Breast epithelium (tissue), 4 donors: ENCODE results near the gene HES5. TPM values are rescaled to one million over a fixed set of nuclear protein-coding genes. Genes with fewer than 3 reads are reported as not detected.

Experiments used
- DNase-seq, 2 donors: peaks; one replicate each; pipeline ENCODE4 v3.0.0-alpha.2; 2019; ENCODE audit warnings: low spot score in 2 of 2
- H3K27ac ChIP-seq, 2 donors: fragments of 200-600 bp; sonication (generic) in 1 of 2; one replicate each; pipeline ENCODE4 v1.5.1; 2016 to 2019; ENCODE audit warnings: mild to moderate bottlenecking in 1 of 2
- H3K27me3 ChIP-seq, 2 donors: fragments of 200-600 bp; sonication (generic) in 1 of 2; one replicate each; pipeline versions ENCODE4 v1.5.1 to v1.6.0; 2017 to 2019; ENCODE audit warnings: control low read depth in 1 of 2, mild to moderate bottlenecking in 1 of 2
- H3K36me3 ChIP-seq: fragments of 200-600 bp; one replicate; pipeline ENCODE4 v1.5.1; 2019
- H3K4me1 ChIP-seq, 2 donors: fragments of 200-600 bp; sonication (generic); one replicate each; pipeline ENCODE4 v1.5.1; 2016 to 2019; ENCODE audit warnings: control low read depth in 1 of 2
- H3K4me3 ChIP-seq, 3 donors: fragments of 200-600 bp; sonication (generic); 1 replicate in 2 of 3; 2 replicates in 1 of 3; pipeline ENCODE4 v1.5.1; 2016 to 2019; ENCODE audit warnings: mild to moderate bottlenecking in 3 of 3, moderate library complexity in 2 of 3
- H3K9me3 ChIP-seq, 2 donors: fragments of 200-600 bp; sonication (generic) in 1 of 2; one replicate each; pipeline ENCODE4 v1.5.1; 2016 to 2019; ENCODE audit warnings: control low read depth in 1 of 2
- CTCF ChIP-seq, 3 donors: fragments of 450-650 bp; IDR thresholded peaks; one replicate each; pipeline ENCODE4 v1.5.1; 2016 to 2017; ENCODE audit warnings: antibody characterized with exemption in 3 of 3, mild to moderate bottlenecking in 3 of 3, moderate library complexity in 3 of 3
- POLR2A ChIP-seq: fragments of 450-650 bp; IDR thresholded peaks from one replicate; pipeline ENCODE4 v1.6.1; 2016; ENCODE audit warnings: antibody characterized with exemption, mild to moderate bottlenecking, moderate library complexity
- POLR2AphosphoS5 ChIP-seq, 3 donors: sonication (generic); formaldehyde crosslinking; IDR thresholded peaks; one replicate each; pipeline ENCODE4 v1.6.1; 2017; ENCODE audit warnings: antibody characterized with exemption in 3 of 3
- intact Hi-C: fragments of 100-400 bp; cut with DNase I; formaldehyde crosslinking; loops from one replicate; pipeline ENCODE4 v1.15.1; 2023; ENCODE audit warnings: low total_unique reads
- total RNA-seq, 3 donors: library from RNA; depleted of rRNA; stranded (reverse); fragments of >200 nt; gene quantifications; one replicate each; pipeline ENCODE4 v1.1.0, GENCODE V29; 2016

HES5 gene
- total RNA-seq, 3 donors from 2014 or later, result not detected

- no peak for DNase-seq
- intact Hi-C loops, result no loop called here
- H3K27me3 ChIP-seq, result peaks cover 0 to 35% of the 10 kb centered on the region in 2 donors
- H3K27ac ChIP-seq, result no peak overlapping the region
- H3K4me1 ChIP-seq, result no peaks in the 10 kb centered on the region
- TF ChIP-seq POLR2AphosphoS5 (IDR thresholded peaks at IDR 0.05) (no peak), POLR2A (no peak), CTCF (IDR thresholded peaks at IDR 0.05) (no peak)
- H3K4me3 ChIP-seq, result no peak overlapping the region
- no peaks in the 10 kb centered on the region for H3K9me3 ChIP-seq
- no peaks in the 10 kb centered on the region for H3K36me3 ChIP-seq
Measured at GRCh38 chr1:2504225-2504948, 25.7 kb downstream of the HES5 start.

- no peaks in the 10 kb centered on the region for H3K4me1 ChIP-seq
- H3K27me3 ChIP-seq, result peaks cover 0 to 35% of the 10 kb centered on the region in 2 donors
- DNase-seq, result no peak
- no peak overlapping the region for H3K27ac ChIP-seq
- no peak for TF ChIP-seq POLR2A
- no peak for TF ChIP-seq POLR2AphosphoS5 (IDR thresholded peaks at IDR 0.05)
- no peak for TF ChIP-seq CTCF (IDR thresholded peaks at IDR 0.05)
- H3K9me3 ChIP-seq, result no peaks in the 10 kb centered on the region
- no peaks in the 10 kb centered on the region for H3K36me3 ChIP-seq
- intact Hi-C loops, result no loop called here
- no peak overlapping the region for H3K4me3 ChIP-seq
Measured at GRCh38 chr1:2503554-2504224, 26.4 kb downstream of the HES5 start.

- intact Hi-C loops, result no loop called here
- peaks cover 0 to 35% of the 10 kb centered on the region in 2 donors for H3K27me3 ChIP-seq
Measured at GRCh38 chr1:2502661-2503553, 27.2 kb downstream of the HES5 start.

GRCh38 chr1:2502210-2502609 lies 27.9 kb downstream of the HES5 start:
- Histone ChIP-seq H3K27me3 (peaks cover 0 to 35% of the 10 kb centered on the region in 2 donors), H3K27ac (no peak overlapping the region), H3K9me3 (no peaks in the 10 kb centered on the region), H3K4me3 (no peak overlapping the region), H3K36me3 (no peaks in the 10 kb centered on the region), H3K4me1 (no peaks in the 10 kb centered on the region)
- TF ChIP-seq CTCF (IDR thresholded peaks at IDR 0.05) (no peak), POLR2AphosphoS5 (IDR thresholded peaks at IDR 0.05) (no peak), POLR2A (no peak)
- intact Hi-C loops, result no loop called here
- no peak for DNase-seq

More at GRCh38 chr1:2502661-2503553, 27.2 kb downstream of the HES5 start:
- H3K9me3 ChIP-seq, result no peaks in the 10 kb centered on the region
- no peaks in the 10 kb centered on the region for H3K4me1 ChIP-seq
- no peak overlapping the region for H3K27ac ChIP-seq
- H3K4me3 ChIP-seq, result no peak overlapping the region
- H3K36me3 ChIP-seq, result no peaks in the 10 kb centered on the region
- TF ChIP-seq POLR2A (no peak), CTCF (IDR thresholded peaks at IDR 0.05) (no peak), POLR2AphosphoS5 (IDR thresholded peaks at IDR 0.05) (no peak)
- no peak for DNase-seq
